Measurements from ENCODE around the gene TENT4B.

DNA sequence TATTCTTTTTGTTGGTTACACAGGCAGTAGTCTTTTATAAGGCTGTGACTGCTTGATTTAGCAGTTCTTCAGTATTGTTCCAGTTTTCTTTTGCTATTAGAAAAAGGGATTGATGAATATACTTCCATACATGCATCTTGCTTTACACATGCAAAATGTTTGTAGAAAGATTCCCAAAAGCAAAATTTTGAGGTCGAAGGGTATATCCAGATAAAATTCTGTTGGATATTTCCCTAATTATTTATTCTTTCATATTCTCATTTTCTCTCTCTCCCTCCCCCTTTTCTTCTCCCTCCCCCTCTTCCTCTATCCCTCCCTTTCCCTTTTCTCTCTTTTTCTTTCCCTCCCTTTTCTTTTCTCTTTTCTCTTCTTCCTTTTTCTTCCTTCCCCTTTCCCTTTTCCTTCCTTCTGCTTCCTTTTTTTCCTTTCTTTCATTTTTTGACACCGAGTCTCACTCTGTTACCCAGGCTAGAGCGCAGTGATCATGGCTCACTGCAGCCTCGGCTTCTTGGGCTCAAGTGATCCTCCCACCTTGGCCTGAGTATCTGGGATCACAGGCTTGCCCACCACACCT is 66.4 kb downstream of the TENT4B start:
- no peak for TF ChIP-seq ELF4 (IDR thresholded peaks at IDR 0.05)
- TF ChIP-seq SP1 (IDR thresholded peaks at IDR 0.05) = no peak
- TF ChIP-seq FOXA1 (IDR thresholded peaks at IDR 0.05) = no peak
- no peak for TF ChIP-seq ZNF384 (IDR thresholded peaks at IDR 0.05)
- no peak for TF ChIP-seq FOXM1 (IDR thresholded peaks at IDR 0.05; ENCODE audit: borderline replicate concordance)
- TF ChIP-seq FOXK2 (IDR thresholded peaks at IDR 0.05) = no peak
- TF ChIP-seq ARNT (IDR thresholded peaks at IDR 0.05) = no peak
- no peak for TF ChIP-seq BHLHE40 (IDR thresholded peaks at IDR 0.05; ENCODE audit: borderline replicate concordance)
- no peak for TF ChIP-seq SUZ12 (IDR thresholded peaks at IDR 0.05)
- no peak for TF ChIP-seq HDGF (IDR thresholded peaks at IDR 0.05; ENCODE audit: borderline replicate concordance)
- no peak for TF ChIP-seq TARDBP (IDR thresholded peaks at IDR 0.05)
- TF ChIP-seq NFRKB (IDR thresholded peaks at IDR 0.05) = no peak
- TF ChIP-seq, protein P1, sequence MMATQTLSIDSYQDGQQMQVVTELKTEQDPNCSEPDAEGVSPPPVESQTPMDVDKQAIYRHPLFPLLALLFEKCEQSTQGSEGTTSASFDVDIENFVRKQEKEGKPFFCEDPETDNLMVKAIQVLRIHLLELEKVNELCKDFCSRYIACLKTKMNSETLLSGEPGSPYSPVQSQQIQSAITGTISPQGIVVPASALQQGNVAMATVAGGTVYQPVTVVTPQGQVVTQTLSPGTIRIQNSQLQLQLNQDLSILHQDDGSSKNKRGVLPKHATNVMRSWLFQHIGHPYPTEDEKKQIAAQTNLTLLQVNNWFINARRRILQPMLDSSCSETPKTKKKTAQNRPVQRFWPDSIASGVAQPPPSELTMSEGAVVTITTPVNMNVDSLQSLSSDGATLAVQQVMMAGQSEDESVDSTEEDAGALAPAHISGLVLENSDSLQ (IDR thresholded peaks at IDR 0.05) = no peak
- TF ChIP-seq L3MBTL2 (conservative IDR thresholded peaks at IDR 0.05) = no peak
